HG02885 (cell line): ENCODE results near the gene GRM5.
"Not testable (repeated sequence)": the region's sequence is repeated elsewhere in the genome, so short reads cannot be mapped to it uniquely, and the experiment has no call there.

ENCODE experiments used
- ATAC-seq: cut with Tn5 transposase; IDR thresholded peaks from one replicate; pipeline ENCODE4 v1.9.1; 2021; ENCODE audit warnings: mild to moderate bottlenecking; ENCODE audit not compliant: unreplicated experiment, poor library complexity

GRM5 gene

DNA sequence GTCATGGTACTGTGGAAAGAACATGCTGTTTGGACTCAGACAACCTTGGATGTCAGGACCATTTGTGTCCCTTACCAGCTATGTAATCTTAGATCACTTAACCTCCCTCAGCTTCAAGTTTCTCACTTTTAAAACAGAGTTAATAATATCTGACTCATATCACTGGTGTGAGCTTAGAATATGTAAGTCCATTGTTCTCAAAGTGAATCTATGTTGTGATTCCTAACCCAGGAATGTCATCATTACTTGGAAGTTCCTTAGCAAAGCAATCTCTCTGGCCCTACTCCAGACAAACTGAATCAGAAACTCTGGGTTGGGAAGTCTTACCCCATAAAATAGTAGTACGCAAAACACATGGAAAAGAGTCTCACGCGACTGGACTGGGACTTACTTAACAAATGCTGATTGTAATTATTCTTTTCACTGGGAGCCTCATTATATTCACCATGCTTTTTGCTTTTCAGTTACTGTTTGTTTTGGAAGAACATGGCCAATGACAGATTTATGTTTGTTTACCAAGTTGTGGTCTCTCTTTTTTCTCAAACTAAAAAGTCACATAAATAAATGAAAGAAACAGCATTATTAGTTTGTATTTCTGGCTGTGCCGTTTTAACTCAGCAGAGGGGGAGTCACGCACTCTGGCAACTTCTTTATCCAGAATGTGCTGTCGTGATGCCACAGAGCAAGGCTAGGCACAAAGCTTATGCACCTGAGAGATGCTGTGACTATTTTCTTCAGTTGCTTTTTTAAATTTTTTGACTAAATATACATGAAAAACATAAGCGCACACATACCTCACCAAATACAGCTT lies 510.6 kb downstream of the GRM5 start:
- no peak for ATAC-seq

DNA sequence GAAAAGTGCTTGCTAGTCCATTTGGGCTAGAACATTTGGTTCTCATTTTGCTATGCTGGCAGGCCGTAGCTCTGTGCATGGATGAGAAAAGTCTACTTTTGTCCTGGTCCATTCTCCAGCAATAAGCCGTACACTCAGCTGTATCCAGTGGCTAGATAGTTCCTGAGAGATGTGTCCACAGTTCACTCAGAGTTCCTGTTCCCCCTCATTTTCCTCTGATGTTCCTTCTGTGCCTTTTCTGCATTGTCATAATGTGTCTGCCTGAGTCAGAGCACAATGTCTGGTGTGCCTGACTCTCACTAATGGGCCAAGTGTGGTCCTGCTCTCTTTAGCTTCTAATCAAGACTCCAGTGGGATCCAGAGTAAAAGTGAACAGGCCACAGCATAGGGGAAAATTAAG lies 512.6 kb downstream of the GRM5 start:
- no peak for ATAC-seq

DNA sequence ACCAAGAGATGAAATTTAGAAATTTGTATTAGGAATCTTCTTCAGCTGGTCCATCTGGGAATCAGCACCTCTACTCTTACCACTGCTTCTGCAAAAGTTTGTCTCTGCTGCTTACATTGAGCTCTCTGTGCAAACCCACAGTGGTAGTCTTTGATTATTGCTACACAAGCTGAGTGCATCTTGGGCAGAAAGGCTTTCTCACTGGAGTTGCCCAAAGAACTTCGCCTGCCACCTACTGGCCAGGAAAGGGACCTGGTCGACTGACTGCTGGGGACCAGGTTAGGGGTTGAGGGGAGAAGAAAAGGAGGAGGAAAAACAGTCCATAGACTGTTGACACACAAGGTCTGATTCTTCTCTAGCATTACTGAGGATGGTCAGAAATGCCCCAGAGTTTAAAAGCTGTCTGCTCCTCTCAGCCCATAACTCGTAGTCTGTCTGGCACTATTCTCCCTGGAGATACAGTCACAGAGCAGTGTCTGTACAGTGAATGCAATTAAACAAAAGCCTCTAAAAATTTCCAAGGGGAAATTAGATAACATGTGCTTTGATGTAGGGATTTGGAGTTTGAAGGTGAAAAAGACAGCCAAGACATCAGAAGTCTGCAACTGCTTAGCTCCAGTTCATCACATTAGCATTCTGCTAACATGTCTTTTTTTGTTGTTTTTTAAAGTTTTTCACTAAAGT lies 513.3 kb downstream of the GRM5 start:
- peak; percentile 96 for ATAC-seq

DNA sequence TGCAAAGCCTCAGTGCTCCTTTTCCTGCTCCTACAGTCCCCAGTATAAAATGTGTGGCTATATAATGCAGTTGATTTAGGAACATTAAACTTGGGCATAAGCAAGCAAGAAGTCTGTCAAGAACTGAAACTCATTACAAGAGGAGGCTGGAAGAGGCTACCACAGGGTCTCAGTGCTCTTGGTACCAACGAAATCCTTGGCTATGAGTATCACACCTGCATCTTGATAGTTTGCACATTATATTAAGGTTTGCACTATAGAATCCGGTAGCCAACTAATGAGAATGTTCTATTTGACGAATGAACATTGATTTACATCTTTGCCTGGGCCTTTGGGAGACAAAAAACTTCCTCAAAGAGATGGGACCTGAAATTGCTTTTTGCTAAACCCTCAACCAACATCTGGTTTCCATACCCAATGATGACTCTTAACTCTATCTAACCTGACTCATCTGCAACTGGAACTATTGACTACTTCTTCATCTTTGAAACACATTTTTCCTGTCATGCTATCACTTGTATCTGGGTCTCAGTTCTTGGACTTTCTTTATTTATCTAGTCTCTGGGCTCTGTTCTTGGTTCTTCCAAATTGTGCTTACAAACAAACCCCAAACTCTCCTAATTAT lies 521.0 kb downstream of the GRM5 start:
- ATAC-seq, result no peak

DNA sequence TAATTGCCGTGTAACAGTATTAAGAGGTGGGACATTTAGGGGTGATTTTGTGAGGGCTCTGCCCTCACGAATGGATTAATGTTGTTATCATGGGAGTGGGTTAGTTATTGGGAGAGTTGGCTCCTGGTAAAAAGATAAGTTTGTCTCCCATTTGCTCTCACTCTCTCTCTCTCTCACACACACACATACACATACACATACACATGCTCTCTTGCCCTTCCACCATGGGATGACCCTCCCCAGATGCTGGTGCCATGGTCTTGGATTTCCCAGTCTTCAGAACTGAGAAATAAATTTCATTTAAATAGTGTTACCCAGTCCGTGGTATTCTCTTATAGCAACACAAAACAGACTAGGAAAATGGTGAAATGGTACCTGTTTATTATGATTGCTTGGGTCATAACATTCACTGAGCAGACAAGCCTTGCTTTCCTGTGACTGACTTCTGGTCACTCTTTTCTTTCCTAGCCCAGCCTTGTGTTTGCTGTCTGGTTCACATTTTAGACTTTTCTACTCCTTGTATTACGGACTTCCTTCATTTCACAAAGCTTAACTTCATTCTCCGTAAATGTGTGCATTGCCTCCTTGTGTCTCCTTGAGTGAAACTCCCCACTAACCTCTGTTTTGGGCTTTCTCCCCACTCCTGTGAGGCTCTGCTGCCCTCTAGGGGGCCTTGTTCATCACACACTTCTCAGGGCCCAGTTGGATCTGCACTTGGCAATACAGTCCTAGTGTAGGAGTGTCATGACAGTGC lies 521.7 kb downstream of the GRM5 start:
- ATAC-seq, result peak; percentile 100

DNA sequence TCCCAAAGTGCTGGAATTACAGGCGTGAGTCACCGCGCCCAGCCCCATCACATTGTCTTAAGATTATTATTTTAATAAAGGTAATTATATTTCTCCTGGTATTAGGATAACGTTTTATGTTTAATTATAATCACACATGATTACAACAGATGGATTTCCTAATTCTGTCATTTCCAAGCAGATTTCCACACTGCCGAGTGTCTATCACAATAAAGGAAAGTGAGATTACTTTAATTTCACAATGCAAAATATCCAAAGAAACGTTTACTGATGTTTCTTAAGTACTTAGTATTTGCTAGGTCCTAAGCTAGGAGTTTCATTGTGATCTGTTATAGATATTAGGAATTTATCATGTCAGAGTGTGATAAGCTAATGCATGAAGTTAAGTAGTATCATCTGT lies 524.8 kb downstream of the GRM5 start:
- no peak for ATAC-seq

DNA sequence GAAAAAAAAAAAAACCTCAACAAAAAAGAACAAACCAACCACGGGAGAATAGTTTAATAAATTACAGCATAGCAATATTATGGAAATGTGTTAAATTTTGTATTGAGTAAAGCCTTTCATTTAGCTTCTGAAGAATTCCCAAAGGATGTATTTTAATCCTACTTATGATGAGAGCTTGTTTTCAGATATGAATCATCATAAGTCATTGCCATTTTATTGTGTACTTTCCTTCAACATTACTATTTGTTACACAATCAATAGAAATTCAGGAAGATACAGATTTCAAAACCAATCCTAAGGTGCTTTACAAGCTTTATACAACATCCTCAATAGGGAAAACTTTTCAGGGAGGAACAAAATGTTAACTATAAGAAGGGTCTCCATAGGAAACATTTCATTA lies 527.7 kb downstream of the GRM5 start:
- no peak for ATAC-seq

DNA sequence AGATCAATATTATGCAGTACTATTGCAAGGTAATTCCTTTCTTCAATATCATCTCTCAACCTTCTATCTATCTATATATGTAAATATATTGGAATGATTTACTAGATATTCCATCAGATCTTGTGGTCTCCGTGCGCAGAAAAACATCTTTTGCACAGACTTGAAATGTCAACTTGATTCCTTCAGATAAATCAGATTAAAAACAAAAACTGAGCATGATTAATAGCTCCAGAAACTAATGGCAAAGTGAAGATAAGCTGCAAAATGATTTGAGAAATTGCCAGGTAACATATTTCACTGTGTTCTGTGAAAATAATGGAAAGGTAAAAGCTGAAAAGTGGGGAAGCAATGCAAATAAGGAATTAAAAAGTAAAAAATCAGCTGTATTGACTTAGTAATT lies 528.2 kb downstream of the GRM5 start:
- ATAC-seq, result no peak

DNA sequence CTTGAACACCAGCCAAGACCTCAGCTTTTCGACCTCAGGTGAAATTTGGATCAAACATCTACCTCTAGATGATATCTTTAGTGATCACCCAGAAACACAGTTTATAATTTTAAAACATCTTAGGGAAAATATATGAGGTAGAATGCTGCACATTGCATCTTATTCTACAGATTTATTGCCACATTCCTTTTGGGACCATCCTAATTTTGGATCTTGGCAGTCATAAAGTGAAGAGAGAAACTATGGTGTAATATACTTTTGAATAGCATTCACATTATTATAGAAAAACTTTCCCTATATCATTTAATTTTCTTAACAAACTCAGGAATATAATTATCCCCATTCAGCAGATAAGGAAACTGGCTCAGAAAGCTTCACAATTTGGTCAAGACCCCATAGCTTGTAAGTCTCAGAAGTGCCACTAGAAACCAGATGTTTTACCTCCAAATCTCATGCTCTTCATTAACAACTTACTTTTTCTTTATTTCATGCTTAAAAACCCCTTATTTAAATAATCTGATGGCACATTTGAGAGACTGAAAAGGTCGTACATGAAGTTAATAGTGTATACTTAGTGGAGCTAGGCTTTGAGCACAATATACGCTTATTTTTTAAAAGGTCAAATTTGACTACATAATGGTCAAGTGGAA lies 529.0 kb downstream of the GRM5 start:
- no peak for ATAC-seq

DNA sequence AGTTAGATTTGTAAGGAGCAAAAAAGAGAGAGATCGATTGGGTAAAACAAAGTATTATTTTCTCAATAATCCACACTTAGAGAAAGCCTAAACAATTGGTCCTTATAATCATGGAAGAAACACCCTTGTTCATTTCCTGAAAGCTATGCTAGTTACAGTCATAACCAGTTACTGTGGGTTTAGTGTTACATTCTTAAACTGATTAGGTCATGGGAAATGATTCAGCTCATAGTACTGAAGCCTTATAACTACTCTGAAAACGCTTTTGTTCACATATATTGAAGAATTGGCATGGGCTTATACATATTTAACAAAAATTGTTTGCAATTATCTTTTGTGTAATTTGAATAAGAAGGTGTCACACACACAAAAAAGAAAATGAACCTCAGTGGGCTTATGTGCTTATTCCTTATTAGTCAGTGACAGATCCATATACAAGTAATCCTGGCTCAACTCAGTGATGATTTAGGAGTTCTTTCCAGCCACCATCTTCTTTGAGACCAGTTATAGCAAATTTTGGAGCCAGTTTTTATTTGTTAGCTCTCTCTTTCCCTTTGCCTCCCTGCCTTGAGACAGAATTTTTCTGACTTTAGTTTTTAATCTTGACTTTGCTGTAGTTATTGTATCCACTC lies 529.8 kb downstream of the GRM5 start:
- peak; percentile 99 for ATAC-seq

DNA sequence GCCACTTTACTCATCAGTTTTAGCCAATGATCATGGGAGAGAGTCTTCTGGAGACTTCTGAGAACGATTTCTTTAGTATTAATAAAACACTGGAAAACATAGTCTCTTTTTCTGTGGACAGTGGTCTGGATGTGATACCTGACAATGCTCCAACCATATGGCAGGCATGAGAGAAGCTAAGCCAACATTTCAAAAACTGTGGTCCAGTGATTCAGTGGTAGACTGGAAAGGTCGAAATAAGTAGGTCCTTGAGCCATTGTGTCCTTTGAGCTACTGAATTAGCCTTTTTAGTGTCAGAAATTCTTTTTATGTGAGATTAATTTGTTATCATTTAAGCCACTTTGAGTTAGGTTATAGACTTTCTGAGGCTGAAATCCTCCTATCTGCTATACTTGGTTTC lies 530.5 kb downstream of the GRM5 start:
- ATAC-seq, result no peak

DNA sequence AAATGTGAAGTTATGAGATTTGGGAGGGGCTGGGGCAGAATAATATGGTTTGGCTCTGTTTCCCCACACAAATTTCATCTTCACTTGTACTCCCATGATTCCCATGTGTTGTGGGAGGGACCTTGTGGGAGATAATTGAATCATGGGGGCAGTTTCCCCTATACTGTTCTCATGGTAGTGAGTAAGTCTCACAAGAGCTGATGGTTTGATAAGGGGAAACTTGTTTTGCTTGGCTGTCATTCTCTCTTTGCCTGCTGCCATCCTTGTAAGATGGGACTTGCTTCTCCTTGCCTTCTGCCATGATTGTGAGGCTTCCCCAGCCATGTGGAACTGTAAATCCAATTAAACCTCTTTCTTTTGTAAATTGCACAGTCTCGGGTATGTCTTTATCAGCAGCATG lies 531.1 kb downstream of the GRM5 start:
- ATAC-seq, result not testable (repeated sequence)

DNA sequence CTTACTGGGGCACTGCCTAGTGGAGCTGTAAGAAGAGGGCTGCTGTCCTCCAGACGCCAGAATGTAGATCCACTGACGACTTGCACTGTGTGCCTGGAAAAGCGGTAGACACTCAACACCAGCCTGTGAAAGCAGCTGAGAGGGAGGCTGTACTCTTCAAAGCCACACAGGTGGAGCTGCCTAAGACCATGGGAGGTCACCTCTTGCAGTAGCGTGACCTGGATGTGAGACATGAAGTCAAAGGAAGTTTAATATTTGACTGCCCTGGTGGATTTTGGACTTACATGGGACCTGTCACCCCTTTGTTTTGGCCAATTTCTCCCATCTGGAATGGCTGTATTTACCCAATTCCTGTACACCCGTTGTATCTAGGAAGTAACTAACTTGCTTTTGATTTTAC lies 531.6 kb downstream of the GRM5 start:
- no peak for ATAC-seq

DNA sequence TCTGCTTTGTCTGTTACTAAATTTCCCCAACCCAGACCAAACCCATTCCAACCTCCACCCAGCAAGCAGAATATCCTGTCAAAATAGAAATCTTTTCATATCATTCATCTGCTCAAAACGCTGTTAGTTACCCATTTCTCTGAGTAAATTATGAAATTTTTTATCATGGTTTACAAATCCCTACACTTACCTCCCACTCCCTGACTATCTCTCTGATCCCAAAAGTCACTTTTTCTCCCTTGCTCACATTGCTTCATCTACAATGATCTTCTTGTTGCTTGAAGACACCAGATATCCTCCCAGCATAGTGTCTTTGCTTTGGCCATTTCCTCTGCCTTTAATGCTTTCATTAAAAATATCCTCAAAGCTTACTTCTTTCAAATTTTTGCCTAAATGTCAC lies 532.8 kb downstream of the GRM5 start:
- no peak for ATAC-seq

DNA sequence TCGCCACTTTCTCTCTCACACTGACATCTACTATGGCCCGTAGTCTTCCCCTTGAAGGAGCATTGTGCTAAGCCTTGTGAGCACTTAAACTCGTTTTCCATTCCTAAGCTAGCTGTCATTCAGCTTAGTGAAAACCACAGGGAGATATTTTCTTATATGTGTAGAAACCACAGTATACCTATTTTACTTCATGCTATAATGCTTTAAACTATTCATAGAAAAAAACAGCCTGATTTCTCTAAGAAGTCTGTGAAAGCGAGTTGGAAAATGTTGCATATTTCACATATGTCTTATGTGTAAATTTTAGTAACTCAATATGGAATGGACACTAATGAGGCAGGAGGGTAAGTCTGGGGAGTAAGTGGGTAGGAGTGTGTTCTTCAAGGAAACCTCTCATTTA lies 534.0 kb downstream of the GRM5 start:
- ATAC-seq, result no peak

DNA sequence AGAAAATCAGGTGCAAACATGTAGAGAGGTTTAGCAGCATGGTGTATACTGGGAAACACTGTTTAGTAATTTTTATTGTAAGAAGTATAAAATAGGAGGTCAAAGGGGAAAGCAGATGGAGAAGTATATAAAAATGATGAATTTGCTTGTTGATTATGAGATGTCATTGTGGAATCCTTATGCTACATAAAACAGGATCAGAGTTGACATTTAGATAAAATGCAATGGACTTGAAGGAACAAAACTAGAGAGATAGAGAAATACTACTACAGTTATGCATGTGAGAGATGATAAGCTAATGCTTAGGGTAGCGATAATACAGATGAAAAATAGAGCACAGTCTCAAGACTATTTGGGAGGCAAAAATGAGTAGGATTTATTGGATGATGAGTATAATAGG lies 536.4 kb downstream of the GRM5 start:
- ATAC-seq, result no peak

DNA sequence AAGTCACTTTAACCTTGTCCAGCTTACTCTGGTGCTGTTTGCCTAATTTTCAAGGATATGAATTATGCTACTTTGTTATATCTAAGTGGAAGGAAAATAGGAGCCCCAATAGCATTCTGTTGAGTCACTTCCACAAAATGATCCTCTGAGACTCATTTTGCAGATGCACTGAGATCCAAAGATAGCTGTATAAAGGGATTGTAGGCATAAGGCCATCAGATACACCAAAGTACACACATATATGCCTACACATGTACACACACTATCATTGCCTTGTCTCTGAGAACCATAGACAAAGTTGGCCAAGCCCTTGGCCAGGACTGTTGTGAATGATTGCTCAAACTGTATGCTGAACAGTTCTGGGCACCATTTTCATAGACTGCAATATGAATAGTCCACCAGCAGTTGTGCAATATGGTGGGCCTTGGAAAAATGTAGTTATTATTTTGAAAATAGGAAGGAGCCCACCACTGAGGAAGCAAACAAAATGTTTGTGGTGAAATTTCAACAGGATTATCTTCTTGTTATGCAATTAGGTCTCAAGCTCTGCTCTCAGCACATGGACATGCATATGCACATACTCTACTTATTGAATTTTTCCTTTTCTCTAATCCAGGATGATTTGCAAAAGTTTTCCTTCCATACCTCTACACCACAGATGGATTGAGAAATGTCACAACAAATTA lies 542.3 kb downstream of the GRM5 start:
- no peak for ATAC-seq

DNA sequence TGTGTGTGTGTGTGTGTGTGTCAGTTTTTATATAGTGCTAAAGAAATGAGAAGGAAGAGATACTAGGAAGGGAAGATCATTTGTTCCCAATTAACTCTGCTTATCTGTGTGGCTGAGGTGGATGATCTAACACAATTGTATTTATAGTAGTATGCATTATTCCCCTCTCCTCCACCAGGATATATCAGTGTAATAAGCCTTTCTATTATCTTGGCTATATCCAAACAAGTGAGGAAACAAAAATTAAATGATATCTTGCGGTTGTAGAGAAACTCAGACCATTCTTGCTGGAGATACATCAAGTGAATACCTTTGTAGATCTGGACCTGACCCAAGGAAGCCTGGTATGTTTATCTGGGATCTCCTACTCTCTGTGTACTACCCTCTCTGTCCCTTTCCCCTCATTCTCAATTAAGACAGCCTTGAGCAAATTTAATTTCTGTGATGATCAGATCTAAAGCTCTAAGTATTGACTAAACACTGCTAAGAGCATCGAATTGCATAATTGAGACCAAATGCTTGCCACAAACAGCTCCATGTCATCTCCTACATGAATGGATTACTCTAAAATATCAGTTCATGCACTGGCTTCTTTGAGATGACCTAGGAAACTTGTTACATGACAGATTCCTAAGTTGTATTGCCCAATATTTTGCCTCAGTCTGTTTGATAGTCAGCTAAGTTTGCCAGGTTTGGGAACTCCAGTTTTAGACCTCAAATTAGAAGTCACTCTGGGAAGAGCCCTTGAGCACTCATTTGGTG lies 543.0 kb downstream of the GRM5 start:
- ATAC-seq, result no peak

DNA sequence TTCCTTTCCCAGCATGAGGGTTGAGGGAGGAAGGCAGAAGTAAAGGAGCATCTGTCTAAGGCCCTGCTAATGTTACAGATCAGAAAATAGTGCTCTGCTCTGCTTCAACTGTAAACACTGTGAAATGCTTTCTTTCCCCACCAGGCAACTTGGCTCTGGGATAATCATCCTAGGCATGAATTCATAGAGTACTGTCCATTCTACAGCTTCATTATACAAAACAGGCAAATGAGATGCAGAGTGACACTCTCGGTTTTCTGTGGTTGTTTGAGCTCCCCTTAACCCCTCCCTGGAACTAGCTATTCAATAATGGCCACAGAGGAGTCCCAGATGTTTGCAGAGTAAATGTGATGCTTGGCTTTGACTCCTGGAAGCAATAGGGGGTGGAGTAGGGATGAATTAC lies 544.0 kb downstream of the GRM5 start:
- no peak for ATAC-seq
